IPS-15b (cell line): ENCODE data around the gene USP17L26.
"Not testable (repeated sequence)": the region's sequence is repeated elsewhere in the genome, so short reads cannot be mapped to it uniquely, and the experiment has no call there.

Source experiments
- H3K27me3 ChIP-seq: one replicate; pipeline ENCODE4 v1.6.1; 2013; ENCODE audit warnings: low read length; ENCODE audit not compliant: control insufficient read depth, insufficient read depth
- H3K36me3 ChIP-seq: one replicate; pipeline ENCODE4 v1.6.1; 2013; ENCODE audit warnings: low read length; ENCODE audit not compliant: control insufficient read depth, insufficient read depth
- H3K4me1 ChIP-seq: one replicate; pipeline ENCODE4 v1.6.1; 2013; ENCODE audit warnings: mild to moderate bottlenecking, low read length; ENCODE audit not compliant: control insufficient read depth, insufficient read depth
- H3K4me3 ChIP-seq: one replicate; pipeline ENCODE4 v1.5.1; 2013; ENCODE audit warnings: low read depth, low read length
- H3K9ac ChIP-seq: one replicate; pipeline ENCODE4 v1.6.1; 2013; ENCODE audit warnings: low read depth, mild to moderate bottlenecking, low read length
- H3K9me3 ChIP-seq: one replicate; pipeline ENCODE4 v1.6.1; 2013; ENCODE audit warnings: mild to moderate bottlenecking, low read length; ENCODE audit not compliant: control insufficient read depth, insufficient read depth

The USP17L26 gene, protein sequence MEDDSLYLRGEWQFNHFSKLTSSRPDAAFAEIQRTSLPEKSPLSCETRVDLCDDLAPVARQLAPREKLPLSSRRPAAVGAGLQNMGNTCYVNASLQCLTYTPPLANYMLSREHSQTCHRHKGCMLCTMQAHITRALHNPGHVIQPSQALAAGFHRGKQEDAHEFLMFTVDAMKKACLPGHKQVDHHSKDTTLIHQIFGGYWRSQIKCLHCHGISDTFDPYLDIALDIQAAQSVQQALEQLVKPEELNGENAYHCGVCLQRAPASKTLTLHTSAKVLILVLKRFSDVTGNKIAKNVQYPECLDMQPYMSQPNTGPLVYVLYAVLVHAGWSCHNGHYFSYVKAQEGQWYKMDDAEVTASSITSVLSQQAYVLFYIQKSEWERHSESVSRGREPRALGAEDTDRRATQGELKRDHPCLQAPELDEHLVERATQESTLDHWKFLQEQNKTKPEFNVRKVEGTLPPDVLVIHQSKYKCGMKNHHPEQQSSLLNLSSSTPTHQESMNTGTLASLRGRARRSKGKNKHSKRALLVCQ

DNA sequence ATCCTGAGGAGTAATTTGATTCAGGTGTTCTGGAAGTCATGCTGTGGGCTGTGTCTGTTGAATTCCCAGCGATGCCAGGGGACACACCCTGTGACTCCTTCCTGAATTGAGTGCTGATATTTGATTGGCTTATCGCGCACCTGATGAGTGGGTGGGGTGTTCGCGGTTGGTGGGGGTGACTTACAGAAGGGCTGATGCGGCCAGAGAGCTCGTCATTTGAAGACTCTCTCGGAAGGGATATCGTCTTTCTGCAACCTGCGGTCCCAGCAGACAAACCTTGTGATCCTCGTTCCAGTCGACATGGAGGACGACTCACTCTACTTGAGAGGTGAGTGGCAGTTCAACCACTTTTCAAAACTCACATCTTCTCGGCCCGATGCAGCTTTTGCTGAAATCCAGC is at the start of gene USP17L26:
USP17L26 (plus strand) TSS at position 301 of the 400 bp plus-strand sequence; CDS start at position 301, 0 bp downstream.
- not testable (repeated sequence) for H3K9ac ChIP-seq, H3K9me3 ChIP-seq, H3K4me1 ChIP-seq, H3K4me3 ChIP-seq, H3K36me3 ChIP-seq, H3K27me3 ChIP-seq

DNA sequence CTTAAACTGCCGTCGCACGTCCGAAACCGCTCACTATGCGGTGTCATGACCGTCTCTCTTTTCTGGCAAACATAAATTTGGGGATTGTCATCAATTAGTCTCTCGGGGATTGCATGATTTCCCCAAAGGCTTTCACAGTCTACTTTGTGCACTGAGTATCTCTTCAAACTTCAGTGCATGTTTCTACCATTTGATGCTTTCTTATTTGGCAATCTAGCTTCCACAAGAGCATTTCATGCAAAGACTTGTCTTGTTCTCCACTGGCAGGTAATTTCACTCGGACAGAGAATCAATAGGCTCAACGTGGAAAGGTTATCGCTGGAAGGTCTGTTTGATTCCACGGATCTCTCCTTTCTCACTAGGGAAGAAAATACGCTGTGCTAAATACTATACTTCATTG is 10.3 kb upstream of the USP17L26 start:
- not testable (repeated sequence) for H3K4me3 ChIP-seq, H3K4me1 ChIP-seq, H3K27me3 ChIP-seq, H3K9me3 ChIP-seq, H3K36me3 ChIP-seq, H3K9ac ChIP-seq

- not testable (repeated sequence) for H3K36me3 ChIP-seq, H3K9ac ChIP-seq, H3K27me3 ChIP-seq, H3K9me3 ChIP-seq, H3K4me3 ChIP-seq, H3K4me1 ChIP-seq
These were observed 9.6 kb upstream of the USP17L26 start, which contains the start of gene USP17L24 for GRCh38 chr4:9324865-9325264. USP17L24 (plus strand) TSS chr4:9325165; CDS start chr4:9325165, 0 bp downstream.

- H3K4me3 ChIP-seq, H3K36me3 ChIP-seq, H3K9ac ChIP-seq, H3K9me3 ChIP-seq, H3K27me3 ChIP-seq, H3K4me1 ChIP-seq: not testable (repeated sequence)
These were observed 4.8 kb upstream of the USP17L26 start, which contains the start of gene USP17L25 for GRCh38 chr4:9329611-9330010. USP17L25 (plus strand) TSS chr4:9329911; CDS start chr4:9329911, 0 bp downstream.

- not testable (repeated sequence) for H3K4me3 ChIP-seq, H3K4me1 ChIP-seq, H3K36me3 ChIP-seq, H3K9ac ChIP-seq, H3K27me3 ChIP-seq, H3K9me3 ChIP-seq
These were observed 4.6 kb downstream of the USP17L26 start, which contains the start of gene USP17L5 for GRCh38 chr4:9339103-9339502. USP17L5 (plus strand) TSS chr4:9339403; CDS start chr4:9339403, 0 bp downstream.

- not testable (repeated sequence) for H3K9ac ChIP-seq, H3K9me3 ChIP-seq, H3K36me3 ChIP-seq, H3K27me3 ChIP-seq, H3K4me3 ChIP-seq, H3K4me1 ChIP-seq
These were observed 9.4 kb downstream of the USP17L26 start, which contains the start of gene USP17L27 for GRCh38 chr4:9343848-9344247. USP17L27 (plus strand) TSS chr4:9344148; CDS start chr4:9344148, 0 bp downstream.

DNA sequence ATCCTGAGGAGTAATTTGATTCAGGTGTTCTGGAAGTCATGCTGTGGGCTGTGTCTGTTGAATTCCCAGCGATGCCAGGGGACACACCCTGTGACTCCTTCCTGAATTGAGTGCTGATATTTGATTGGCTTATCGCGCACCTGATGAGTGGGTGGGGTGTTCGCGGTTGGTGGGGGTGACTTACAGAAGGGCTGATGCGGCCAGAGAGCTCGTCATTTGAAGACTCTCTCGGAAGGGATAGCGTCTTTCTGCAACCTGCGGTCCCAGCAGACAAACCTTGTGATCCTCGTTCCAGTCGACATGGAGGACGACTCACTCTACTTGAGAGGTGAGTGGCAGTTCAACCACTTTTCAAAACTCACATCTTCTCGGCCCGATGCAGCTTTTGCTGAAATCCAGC is 14.1 kb downstream of the USP17L26 start, which contains the start of gene USP17L28:
USP17L28 (plus strand) TSS at position 301 of the 400 bp plus-strand sequence; CDS start at position 301, 0 bp downstream.
- H3K9me3 ChIP-seq, H3K27me3 ChIP-seq, H3K4me3 ChIP-seq, H3K9ac ChIP-seq, H3K4me1 ChIP-seq, H3K36me3 ChIP-seq: not testable (repeated sequence)

GRCh38 chr4:9350866-9351265 is 16.4 kb downstream of the USP17L26 start:
- not testable (repeated sequence) for H3K4me1 ChIP-seq, H3K36me3 ChIP-seq, H3K27me3 ChIP-seq, H3K9me3 ChIP-seq, H3K9ac ChIP-seq, H3K4me3 ChIP-seq

DNA sequence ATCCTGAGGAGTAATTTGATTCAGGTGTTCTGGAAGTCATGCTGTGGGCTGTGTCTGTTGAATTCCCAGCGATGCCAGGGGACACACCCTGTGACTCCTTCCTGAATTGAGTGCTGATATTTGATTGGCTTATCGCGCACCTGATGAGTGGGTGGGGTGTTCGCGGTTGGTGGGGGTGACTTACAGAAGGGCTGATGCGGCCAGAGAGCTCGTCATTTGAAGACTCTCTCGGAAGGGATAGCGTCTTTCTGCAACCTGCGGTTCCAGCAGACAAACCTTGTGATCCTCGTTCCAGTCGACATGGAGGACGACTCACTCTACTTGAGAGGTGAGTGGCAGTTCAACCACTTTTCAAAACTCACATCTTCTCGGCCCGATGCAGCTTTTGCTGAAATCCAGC is 18.9 kb downstream of the USP17L26 start, which contains the start of gene USP17L29:
USP17L29 (plus strand) TSS at position 301 of the 400 bp plus-strand sequence; CDS start at position 301, 0 bp downstream.
- not testable (repeated sequence) for H3K9ac ChIP-seq, H3K9me3 ChIP-seq, H3K36me3 ChIP-seq, H3K4me3 ChIP-seq, H3K4me1 ChIP-seq, H3K27me3 ChIP-seq

- H3K9ac ChIP-seq, H3K4me3 ChIP-seq, H3K36me3 ChIP-seq, H3K27me3 ChIP-seq, H3K4me1 ChIP-seq, H3K9me3 ChIP-seq: not testable (repeated sequence)
These were observed 28.4 kb downstream of the USP17L26 start, which contains the start of gene USP17L30 for GRCh38 chr4:9362829-9363228. USP17L30 (plus strand) TSS chr4:9363129; CDS start chr4:9363129, 0 bp downstream.

GRCh38 chr4:9379881-9380280 is 45.4 kb downstream of the USP17L26 start:
- not testable (repeated sequence) for H3K9ac ChIP-seq, H3K4me3 ChIP-seq, H3K36me3 ChIP-seq, H3K4me1 ChIP-seq, H3K9me3 ChIP-seq, H3K27me3 ChIP-seq

- H3K27me3 ChIP-seq, H3K4me1 ChIP-seq, H3K9ac ChIP-seq, H3K9me3 ChIP-seq, H3K36me3 ChIP-seq: not testable (repeated sequence)
- peak overlapping the region; percentile 31 for H3K4me3 ChIP-seq
These were observed 46.6 kb downstream of the USP17L26 start for GRCh38 chr4:9381012-9381534.
